Brain pericyte (primary cell): ENCODE results near the gene TMEM63A.
"Not testable (repeated sequence)": the region's sequence is repeated elsewhere in the genome, so short reads cannot be mapped to it uniquely, and the experiment has no call there.

Source experiments
- DNase-seq: peaks from one replicate; pipeline ENCODE4 v3.0.0-alpha.2; 2012; ENCODE audit warnings: low read depth, low spot score

Gene TMEM63A

GRCh38 chr1:225820522-225821120 lies 61.6 kb downstream of the TMEM63A start:
- DNase-seq: no peak

DNA sequence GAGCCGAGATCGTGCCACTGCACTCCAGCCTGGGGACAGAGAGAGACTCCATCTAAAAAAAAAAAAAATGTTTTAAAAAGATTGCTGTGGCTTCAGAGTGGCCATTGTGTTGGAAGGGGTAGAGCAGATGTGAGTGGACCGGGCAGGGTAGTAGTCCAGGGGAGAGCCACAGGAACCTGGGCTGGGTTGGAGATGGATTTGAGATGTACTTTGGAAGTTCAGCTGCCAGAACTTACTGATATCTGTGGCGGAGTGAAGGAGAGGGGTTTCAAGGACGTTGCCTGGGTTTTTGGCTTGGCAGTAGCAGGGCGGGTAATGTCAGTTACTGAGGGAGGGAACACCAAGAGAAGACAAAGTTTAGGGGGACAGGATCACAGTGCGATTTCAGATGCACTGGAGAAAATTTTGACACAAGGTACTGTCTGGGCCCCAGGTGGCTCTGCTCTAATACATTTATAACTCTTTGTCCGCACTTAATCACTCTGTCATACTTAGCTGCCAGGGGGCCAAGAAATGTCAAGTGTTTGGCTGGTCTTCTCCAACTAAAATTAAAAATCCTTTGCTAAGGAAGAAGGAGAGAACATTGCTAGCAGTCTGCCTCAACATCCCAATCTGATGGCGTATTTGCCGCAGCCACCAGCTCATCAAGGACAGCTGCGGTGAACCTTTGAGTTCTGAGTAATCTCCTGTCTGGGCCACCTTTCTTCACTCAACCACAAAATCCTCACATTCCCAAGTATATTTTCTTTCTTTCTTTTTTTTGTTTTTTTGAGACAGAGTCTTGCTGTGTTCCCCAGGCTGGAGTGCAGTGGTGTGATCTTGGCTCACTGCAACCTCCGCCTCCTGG lies 62.6 kb downstream of the TMEM63A start:
- DNase-seq: no peak

DNA sequence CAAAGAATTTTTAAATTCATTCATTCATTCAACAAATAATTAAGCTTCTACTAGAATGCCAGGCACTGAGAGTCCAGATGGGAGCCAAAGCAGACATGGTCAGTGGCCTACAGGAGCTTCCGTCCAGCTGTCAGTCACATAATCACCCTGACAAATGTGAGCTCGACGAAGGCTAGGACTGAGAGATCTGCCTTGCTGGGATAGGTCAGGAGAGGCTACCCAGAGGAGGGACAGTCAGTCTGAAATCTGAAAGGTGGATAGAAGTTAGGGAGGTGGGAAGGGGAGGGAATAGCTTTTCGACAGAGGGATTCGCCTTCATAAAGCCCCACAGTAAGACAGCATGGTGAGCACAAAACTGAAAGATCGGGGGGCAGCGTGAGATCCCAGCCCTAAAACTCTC lies 64.0 kb downstream of the TMEM63A start:
- no peak for DNase-seq

GRCh38 chr1:225817611-225818061 lies 64.5 kb downstream of the TMEM63A start:
- no peak for DNase-seq

GRCh38 chr1:225816643-225817538 lies 65.3 kb downstream of the TMEM63A start:
- no peak for DNase-seq

GRCh38 chr1:225815526-225816178 lies 66.5 kb downstream of the TMEM63A start:
- DNase-seq: no peak

DNA sequence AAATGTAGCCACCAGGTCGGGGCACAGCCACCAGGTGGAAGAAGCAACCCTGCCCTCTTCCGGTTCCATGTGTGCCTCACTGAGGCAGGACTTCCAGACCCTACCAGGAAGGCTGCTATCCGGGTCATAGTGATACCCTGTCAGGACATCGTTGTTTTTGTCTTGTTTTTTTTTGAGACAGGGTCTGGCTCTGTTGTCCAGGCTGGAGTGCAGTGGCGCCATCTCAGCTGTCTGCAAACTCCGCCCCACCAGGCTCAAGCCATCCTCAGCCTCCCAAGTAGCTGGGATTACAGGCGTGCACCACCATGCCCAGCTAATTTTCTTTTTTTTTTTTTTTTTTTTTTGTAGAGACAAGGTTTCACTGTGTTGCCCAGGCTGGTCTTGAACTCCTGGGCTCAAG lies 67.1 kb downstream of the TMEM63A start:
- DNase-seq: not testable (repeated sequence)

GRCh38 chr1:225814381-225814780 lies 67.8 kb downstream of the TMEM63A start:
- no peak for DNase-seq

DNA sequence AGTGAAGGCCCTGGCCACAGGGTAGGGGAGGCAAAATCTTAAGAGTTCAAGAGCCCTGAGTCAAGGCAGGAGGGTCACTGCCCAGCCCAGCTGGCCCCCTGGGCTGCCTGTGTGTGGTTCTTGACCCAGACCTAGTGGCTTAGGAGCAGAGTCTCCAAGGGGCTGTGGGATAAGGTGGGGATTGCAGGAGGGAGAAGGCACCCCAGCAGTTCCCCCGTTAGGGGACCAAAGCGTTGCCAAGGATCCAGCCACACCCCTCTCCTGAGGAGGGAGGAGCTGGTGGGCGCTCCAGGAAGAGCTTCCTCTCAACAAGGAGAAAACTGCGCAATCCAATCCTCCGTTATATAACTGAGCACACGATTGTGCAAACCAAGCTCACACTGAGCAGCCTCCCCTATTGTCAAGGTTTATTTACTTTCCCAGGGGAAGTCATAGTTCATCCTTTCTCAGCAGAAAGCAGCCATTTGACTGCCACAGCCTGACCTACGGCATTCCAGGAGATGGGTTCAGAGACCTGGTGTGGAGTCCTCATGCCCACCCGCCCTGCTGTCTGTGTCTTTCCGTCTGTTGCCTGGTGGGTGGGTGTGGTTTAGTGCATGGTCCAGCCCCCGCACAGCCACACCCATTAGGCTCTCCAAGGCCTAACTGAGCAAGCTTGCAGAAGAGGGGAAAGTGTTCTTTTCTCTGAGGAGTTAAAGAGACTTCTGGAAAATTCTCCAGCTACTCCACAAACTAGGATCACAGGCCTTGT lies 68.8 kb downstream of the TMEM63A start:
- DNase-seq: peak; percentile 80

DNA sequence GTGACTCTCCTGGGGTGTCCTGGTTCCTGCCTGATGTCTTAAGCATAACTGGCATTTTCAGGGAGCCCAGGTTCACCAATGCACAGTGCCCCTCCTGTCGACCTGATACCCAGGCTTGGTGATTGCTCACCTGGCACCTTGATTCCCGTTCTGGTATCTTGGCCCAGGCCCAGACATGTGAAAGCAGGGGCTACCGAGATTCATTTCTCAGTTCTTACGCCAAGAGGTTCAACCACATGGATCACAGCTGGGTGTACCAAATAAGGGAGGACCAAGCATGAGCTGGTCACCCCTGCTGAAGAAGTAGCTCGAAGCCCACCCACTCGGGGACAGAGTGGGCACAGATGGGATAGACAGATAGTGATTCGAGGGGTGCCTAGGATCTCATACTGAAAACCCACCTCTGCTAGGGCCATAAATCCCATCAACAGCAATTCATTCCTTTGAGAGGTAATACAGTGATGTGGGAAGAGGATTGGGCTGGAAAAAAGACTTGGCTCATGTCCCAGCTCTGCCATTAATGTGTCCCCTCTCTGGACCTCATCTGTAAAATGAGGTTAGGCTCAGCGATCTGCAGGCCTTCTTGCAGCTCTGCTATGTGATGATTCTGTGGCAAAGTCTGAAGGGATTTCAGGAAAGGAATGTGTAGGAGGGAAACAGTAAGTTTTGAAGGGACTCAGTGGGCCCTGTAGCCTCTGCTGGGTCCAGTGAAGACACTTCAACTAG lies 69.5 kb downstream of the TMEM63A start:
- no peak for DNase-seq

GRCh38 chr1:225811622-225812487 lies 70.3 kb downstream of the TMEM63A start:
- DNase-seq: no peak

DNA sequence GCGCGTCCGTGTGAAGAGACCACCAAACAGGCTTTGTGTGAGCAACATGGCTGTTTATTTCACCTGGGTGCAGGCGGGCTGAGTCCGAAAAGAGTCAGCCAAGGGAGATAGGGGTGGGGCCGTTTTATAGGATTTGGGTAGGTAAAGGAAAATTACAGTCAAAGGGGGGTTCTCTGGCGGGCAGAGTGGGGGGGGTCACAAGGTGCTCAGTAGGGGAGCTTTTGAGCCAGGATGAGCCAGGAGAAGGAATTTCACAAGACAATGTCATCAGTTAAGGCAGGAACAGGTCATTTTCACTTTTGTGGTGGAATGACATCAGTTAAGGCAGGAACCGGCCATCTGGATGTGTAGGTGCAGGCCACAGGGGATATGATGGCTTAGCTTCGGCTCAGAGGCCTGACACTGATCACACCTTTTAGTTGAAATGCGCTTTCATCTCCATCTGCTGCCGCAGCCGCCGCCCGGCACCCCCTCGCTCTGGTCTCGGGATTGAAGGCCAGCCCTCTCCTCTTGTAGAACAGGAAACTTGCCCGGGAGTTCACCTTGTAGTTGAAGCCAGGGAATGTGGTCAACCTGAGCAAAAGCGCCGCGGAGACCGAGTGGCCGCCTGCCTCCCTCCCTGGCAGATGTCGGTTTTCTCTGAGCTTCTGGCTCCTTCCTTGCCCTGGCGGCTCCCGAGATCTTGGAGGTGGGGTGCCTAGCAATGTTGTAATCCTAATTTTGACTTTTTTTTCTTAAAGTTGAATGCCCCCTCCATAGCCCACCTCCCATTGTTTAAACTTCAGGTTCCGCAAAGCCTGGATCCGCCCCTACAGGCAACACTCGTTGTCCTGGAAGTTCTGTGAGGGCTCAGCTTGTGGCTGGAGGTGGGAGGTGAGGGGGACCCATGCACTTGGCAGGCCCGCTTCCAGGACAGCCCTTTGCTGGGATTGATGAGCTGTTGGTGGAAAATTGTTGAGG lies 71.3 kb downstream of the TMEM63A start:
- not testable (repeated sequence) for DNase-seq

GRCh38 chr1:225809842-225810578 lies 72.2 kb downstream of the TMEM63A start, which contains the start of gene EPHX1:
TSS of gene EPHX1 (plus strand) at chr1:225810124. CDS start at chr1:225828730, 18,606 bp downstream.
- peak; percentile 53 for DNase-seq

GRCh38 chr1:225808136-225808535 lies 74.0 kb downstream of the TMEM63A start:
- no peak for DNase-seq

DNA sequence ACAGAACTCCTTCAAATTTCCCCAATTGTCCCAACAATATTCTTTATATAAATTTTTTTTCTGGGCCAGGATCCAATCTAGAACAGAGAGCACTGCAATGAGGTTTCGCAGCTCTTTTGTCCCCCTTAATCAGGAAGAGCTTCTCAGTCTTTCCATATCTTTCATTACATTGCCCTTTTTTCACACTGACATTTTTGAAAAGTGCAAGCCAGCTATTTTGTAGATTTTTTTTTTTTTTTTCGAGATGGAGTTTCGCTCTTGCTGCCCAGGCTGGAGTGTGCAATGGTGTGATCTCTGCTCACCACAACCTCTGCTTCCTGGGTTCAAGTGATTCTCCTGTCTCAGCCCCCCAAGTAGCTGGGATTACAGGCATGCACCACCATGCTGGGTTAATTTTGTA lies 75.4 kb downstream of the TMEM63A start:
- DNase-seq: not testable (repeated sequence)

- DNase-seq: no peak
Measured at GRCh38 chr1:225806249-225806648, 75.9 kb downstream of the TMEM63A start.

DNA sequence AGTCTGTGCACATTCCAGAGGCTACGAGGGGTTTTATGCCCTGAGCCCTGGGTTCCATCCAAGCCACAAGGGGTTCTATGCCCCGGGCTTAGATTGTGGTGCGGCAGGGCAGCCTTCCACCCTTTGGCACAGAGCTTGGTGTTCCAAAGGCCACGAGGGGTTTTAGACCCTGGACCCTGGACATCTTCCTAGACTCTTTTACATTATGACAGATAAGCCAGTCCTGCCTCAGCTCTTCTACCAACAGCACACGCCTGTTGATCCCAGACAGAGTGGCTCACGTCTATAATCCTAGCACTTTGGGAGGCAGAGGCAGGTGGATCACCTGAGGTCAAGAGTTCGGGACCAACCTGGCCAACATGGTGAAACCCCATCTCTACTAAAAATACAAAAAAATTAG lies 81.0 kb downstream of the TMEM63A start:
- DNase-seq: not testable (repeated sequence)
